ENCODE results near the gene DYDC1. TPM values are rescaled to one million over a fixed set of nuclear protein-coding genes. Genes with fewer than 3 reads are reported as not detected.
A peak's percentile ranks its signal among the peaks of the same experiment; 100 is the strongest.

Gene DYDC1
- total and polyA plus RNA-seq, 2 donors (not counting 3 experiments of a cell fraction or from before 2014, with no cell fraction given) = not detected

- Histone ChIP-seq H2AFZ (ENCODE audit: low read depth, low read length) (no peak overlapping the region), H4K20me1 (replicated peaks; ENCODE audit: control insufficient read depth, extremely low read depth, insufficient read depth, low read length) (no peaks in the 10 kb centered on the region), H3K9me1 (replicated peaks; ENCODE audit: control insufficient read depth, extremely low read depth, insufficient read depth, low read length) (no peaks in the 10 kb centered on the region), H3K79me2 (ENCODE audit: control insufficient read depth, insufficient read depth, low read length) (no peaks in the 10 kb centered on the region), H3K9ac (replicated peaks; ENCODE audit: extremely low read depth, insufficient read depth, low read length) (no peak overlapping the region), H3K4me1 (ENCODE audit: control insufficient read depth, extremely low read depth, insufficient read depth, low read length) (peaks cover 9% of the 10 kb centered on the region), H3K9me3 (replicated peaks; ENCODE audit: control insufficient read depth, insufficient read depth, low read length) (no peaks in the 10 kb centered on the region), H3K27ac (ENCODE audit: insufficient read depth, low read depth, low read length) (no peak overlapping the region), H3K4me2 (ENCODE audit: insufficient read depth, low read length) (no peak overlapping the region), H3K36me3 (ENCODE audit: control insufficient read depth in 2 of 2, extremely low read depth in 1 of 2, insufficient read depth in 2 of 2, low read length in 2 of 2) (no peaks in the 10 kb centered on the region), H3K4me3 (replicated peaks in 1 of 3; ENCODE audit: insufficient read depth in 1 of 3, low read depth in 1 of 3, low read length in 3 of 3) (no peak overlapping the region), H3K27me3 (ENCODE audit: control insufficient read depth in 2 of 2, insufficient read depth in 2 of 2, low read length in 2 of 2) (peaks cover 1 to 2% of the 10 kb centered on the region in 2 experiments)
- dilution Hi-C loops (cut with MboI; ENCODE audit: extremely low pct_ligation_motif_present, low sequenced_read_pairs) (no loop called here), intact Hi-C loops (cut with micrococcal nuclease) (no loop called here)
- ChIA-PET CTCF (no interaction called here), POLR2A (interaction anchor here (0.7 kb wide), 1 partner anchor 17 kb away, joined by 4 read pairs; no protein-coding TSS in a partner anchor)
- FAIRE-seq = no peak
- no peak for DNase-seq (ENCODE audit: low read depth, low spot score)
- BruUV-seq (replicated peaks) = no TSS peak
- TF ChIP-seq MAX (IDR thresholded peaks at IDR 0.05; ENCODE audit: insufficient read depth, insufficient read length) (no peak), POLR2A (IDR thresholded peaks at IDR 0.05; ENCODE audit: low read depth, low read length) (no peak)
Observed at GRCh38 chr10:80390740-80391139, 34.2 kb upstream of the DYDC1 start.

- FAIRE-seq = peak; percentile 76
- intact Hi-C loops (cut with micrococcal nuclease) (loop anchor here (1.0 kb wide), 7 partner anchors 24 to 541 kb away; no protein-coding TSS in a partner anchor), dilution Hi-C loops (cut with MboI; ENCODE audit: extremely low pct_ligation_motif_present, low sequenced_read_pairs) (no loop called here)
- no peak for TF ChIP-seq GATA2 (IDR thresholded peaks at IDR 0.05; ENCODE audit: insufficient read depth, insufficient read length, low read depth, low read length)
- TF ChIP-seq CTCF (IDR thresholded peaks at IDR 0.05; ENCODE audit: extremely low read depth in 1 of 2, insufficient read depth in 1 of 2, low read depth in 1 of 2, low read length in 2 of 2) = peak; percentile 58 to 63
- Histone ChIP-seq H3K4me1 (ENCODE audit: control insufficient read depth, extremely low read depth, insufficient read depth, low read length) (no peaks in the 10 kb centered on the region), H3K27ac (ENCODE audit: insufficient read depth, low read depth, low read length) (no peak overlapping the region), H2AFZ (ENCODE audit: low read depth, low read length) (no peak overlapping the region), H3K27me3 (ENCODE audit: control insufficient read depth in 2 of 2, insufficient read depth in 2 of 2, low read length in 2 of 2) (no peaks in the 10 kb centered on the region), H3K79me2 (ENCODE audit: control insufficient read depth, insufficient read depth, low read length) (no peaks in the 10 kb centered on the region), H4K20me1 (replicated peaks; ENCODE audit: control insufficient read depth, extremely low read depth, insufficient read depth, low read length) (no peaks in the 10 kb centered on the region), H3K36me3 (ENCODE audit: control insufficient read depth in 2 of 2, extremely low read depth in 1 of 2, insufficient read depth in 2 of 2, low read length in 2 of 2) (no peaks in the 10 kb centered on the region), H3K4me3 (replicated peaks in 1 of 3; ENCODE audit: insufficient read depth in 1 of 3, low read depth in 1 of 3, low read length in 3 of 3) (no peak overlapping the region), H3K4me2 (ENCODE audit: insufficient read depth, low read length) (no peak overlapping the region), H3K9me3 (replicated peaks; ENCODE audit: control insufficient read depth, insufficient read depth, low read length) (no peaks in the 10 kb centered on the region), H3K9me1 (replicated peaks; ENCODE audit: control insufficient read depth, extremely low read depth, insufficient read depth, low read length) (no peaks in the 10 kb centered on the region), H3K9ac (replicated peaks; ENCODE audit: extremely low read depth, insufficient read depth, low read length) (no peak overlapping the region)
- peak; percentile 70 for DNase-seq (ENCODE audit: low read depth, low spot score)
- POLR2A ChIA-PET = no interaction called here
- CTCF ChIA-PET = interaction anchor here (0.6 to 4.5 kb wide), 29 partner anchors 10 to 636 kb away, joined by 3 to 109 read pairs (median 4); partner anchors contain the start of genes PRXL2A and TSPAN14
- no TSS peak for BruUV-seq (replicated peaks)
Observed at GRCh38 chr10:80382989-80383388, 26.4 kb upstream of the DYDC1 start.

Data from endothelial cell of umbilical vein (primary cell).